Stimulated activated CD4-positive, alpha-beta T cell treated with anti-CD3 and anti-CD28 coated beads, Interleukin-1b, Interleukin-23, amount 100 ng/mL, for 24 hours (primary cell): ENCODE results near the gene PANX3.

Experiments
- DNase-seq, 4 experiments: peaks; one replicate each; pipeline ENCODE4 v3.0.0-alpha.2; 2020; ENCODE audit warnings: low read depth in 4 of 4, low spot score in 1 of 4

The PANX3 gene

GRCh38 chr11:124612567-124613246 is 1.5 kb downstream of the PANX3 start:
- no peak for DNase-seq

- no peak for DNase-seq
Observed at GRCh38 chr11:124618863-124619262, 7.6 kb downstream of the PANX3 start.

GRCh38 chr11:124622531-124623451 is 11.6 kb downstream of the PANX3 start, which contains the start of gene TBRG1:
Gene TBRG1, plus strand, starts transcription at chr11:124622864. Its CDS starts 220 bp downstream, at chr11:124623084.
- DNase-seq = peak; percentile 51 to 77 (median 68)

GRCh38 chr11:124623861-124624525 is 12.8 kb downstream of the PANX3 start:
- no peak for DNase-seq

DNA sequence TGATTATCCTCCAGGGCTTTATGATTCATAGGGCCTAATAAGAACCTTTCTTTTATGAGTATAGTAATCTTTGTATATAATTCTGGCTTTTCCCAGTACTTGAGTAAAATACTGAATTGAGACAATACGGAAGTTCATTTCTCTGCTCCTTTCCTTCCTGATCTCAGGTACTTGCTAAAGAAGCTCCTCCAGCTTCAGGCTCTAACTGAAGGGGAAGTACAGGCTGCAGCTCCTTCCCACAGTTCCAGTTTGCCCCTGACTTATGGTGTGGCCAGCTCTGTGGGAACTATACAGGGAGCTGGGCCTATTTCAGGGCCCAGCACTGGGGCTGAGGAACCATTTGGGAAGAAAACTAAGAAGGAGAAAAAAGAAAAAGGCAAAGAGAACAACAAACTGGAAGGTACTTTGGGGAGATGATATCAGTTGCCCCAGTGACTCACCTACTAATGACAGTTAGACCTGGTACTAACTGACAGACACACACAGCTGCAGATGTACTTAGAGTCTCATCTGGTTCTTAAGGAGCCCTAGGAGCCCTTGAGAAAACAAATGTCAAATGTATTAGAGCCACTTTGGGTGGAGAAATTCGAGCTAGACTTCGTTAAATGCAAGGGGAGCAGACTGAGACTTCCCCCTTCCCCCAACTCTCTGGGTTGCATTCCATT is 14.4 kb downstream of the PANX3 start:
- no peak for DNase-seq

- no peak for DNase-seq
Observed at GRCh38 chr11:124627546-124627945, 16.3 kb downstream of the PANX3 start.

DNA sequence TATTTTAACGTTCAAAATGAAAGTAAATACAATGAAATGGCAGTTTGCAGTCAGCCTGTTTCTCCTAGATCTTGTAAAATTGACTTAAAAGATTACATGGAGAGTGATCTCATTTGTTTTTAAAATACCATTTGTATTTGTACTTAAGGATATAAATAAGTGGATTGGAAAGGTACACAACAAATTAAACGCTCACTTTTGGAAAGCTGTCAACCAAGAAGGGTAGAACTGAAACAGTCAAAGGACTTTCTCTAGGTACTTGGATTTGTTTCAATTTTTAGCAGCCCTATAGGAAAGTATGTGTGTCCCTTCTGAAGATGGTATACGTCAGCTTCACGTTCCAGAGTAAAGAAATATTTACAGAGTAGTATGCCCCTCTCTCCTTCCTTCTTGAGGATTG is 18.7 kb downstream of the PANX3 start:
- no peak for DNase-seq

DNA sequence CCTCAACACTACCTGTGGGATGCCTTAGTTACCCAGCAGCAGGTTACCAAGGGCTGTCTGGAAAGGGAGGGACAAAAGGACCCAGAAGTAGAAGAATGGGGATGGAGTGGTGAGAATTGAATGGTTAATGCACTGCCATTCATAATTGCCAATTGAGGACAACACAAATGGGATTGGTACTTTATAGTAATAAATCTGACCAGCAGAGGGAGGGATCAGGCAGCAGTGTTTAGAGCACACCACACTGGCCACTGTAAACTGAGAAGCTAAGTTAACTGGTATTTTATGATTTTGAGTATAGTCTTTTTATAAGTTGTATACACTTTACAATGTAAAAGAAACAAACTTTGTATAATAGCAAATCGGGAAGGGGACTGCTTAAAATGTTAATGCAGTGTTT is 22.1 kb downstream of the PANX3 start:
- DNase-seq = no peak

GRCh38 chr11:124635932-124636331 is 24.7 kb downstream of the PANX3 start:
- no peak for DNase-seq

DNA sequence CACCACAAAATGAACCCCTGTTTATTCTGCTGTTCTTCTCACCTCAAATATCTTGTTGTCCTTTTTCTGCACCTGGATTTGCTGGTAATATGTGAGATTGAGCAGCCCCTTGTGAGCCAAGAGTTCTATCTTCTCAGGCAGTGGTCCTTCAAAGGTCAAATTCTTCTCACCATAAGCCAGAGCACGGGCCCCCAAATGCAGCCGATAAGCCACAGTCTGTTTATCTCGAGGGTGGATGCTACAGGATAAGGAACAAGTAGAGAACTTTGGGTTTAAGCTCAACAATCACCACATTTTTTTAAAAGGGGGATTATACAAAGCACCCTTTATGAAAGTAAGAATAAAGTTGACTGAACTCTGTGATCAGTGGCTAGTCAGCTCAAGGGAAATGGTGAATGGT is 27.3 kb downstream of the PANX3 start:
- DNase-seq = no peak

- no peak for DNase-seq
Observed at GRCh38 chr11:124639186-124639585, 28.0 kb downstream of the PANX3 start.

DNA sequence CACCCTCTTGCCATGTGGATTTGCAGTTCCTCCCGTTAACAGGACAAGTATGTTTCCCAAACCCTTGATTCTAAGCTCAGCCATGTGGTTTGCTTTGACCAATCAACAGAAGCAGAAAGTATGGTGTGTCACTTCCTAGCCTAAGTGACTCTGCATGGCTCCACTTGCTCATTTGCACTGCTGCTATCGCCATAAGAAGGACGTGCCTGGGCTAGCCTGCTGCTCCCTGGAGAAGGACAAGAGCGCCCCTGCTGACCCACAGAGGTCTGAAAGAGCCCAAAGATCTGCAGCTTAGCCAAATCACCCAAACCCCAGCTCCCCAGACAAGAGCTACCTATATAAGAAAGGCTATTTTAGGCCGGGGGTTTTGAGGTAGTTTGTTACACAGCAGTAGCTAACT is 29.4 kb downstream of the PANX3 start:
- no peak for DNase-seq

GRCh38 chr11:124642628-124643027 is 31.4 kb downstream of the PANX3 start:
- DNase-seq = no peak

DNA sequence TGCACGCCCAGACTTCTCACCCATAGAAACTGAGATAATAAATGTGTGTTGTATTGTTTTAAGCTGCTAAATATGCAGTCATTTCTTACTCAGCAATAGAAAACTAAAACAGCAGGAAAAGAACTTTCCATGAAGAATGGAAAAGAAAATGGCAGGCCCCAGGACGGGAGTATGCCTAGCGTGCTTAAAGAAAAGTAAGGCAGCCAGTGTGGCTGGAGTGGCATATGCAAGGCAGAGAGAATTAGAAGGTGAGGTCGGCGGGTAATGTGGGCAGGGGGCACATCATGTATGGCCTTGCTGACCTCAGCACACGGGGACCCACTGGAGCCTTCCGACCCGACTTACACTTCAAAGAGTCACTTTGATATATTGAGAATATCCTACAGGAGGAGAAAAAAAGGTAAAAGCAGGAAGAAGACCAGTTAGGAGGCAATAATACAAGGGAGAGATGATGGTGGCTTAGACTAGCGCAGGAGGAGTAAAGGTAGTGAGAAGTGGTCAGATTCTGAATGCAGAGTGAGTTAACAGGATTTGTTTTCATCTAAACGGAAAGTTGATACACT is 31.9 kb downstream of the PANX3 start:
- DNase-seq = no peak

- no peak for DNase-seq
Observed at GRCh38 chr11:124643605-124644425, 32.6 kb downstream of the PANX3 start.

DNA sequence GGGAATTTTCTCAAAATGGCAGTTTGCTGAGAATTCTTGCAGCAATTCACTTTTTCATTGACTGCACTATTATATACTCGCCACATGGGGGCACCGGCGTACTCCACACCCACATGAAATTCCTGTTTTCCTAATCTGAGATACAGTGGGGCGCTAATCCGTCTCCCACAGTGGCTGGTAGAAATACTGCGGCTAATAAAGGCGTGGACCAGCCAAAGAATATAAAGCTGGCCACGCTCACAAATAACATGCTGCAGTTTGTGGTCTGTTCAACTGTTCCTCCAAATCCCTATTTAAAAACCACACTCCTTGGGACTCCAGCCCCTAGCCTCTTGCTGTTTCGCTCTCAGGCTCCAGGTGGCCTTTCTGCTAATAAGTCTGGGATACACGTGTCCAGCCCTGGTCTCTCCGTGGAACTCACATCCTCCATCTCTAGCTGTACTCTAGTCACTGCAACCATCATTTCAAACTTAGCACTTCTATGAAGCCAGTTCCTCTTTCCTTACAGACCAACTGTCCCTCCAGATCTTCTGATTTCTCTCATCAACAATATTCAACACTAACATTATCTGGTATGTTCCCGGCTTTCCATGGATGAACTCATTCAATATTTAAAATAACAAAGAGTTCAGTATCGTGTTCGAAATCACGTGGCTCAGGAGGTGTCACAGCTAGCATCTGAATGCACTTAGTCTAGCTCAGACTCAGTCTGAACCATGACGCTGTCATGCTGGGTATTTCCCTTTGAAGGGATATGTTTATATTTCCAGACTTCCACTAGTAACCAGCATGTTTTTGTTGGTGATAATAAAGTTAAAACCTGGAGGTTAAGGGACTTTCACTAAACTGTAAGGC is 33.4 kb downstream of the PANX3 start:
- peak in 2 of 4 experiments; percentile 4 to 7 for DNase-seq

- no peak for DNase-seq
Observed at GRCh38 chr11:124646148-124646547, 34.9 kb downstream of the PANX3 start.

DNA sequence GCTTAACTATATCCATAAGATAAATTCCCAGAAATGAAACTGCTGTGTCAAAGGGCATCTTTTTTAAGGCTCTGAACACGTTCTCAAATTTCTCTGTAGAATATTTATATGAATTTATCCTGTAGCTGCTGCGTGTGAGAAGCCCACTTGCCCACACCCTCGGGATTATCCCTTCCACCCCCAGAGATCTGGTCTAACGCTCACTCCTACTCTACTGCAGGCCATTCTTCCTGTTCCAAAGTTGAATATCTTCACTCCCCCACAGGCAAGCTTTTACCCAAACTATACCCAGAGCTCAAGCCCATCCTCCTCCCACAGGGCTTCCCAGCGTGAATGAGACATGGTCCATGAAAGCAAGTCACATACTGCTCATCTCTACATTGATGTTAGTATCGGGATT is 37.4 kb downstream of the PANX3 start:
- DNase-seq = no peak
